Psoas muscle (tissue), 8 donors: ENCODE results near the gene HIRA. TPM values are rescaled to one million over a fixed set of nuclear protein-coding genes. Genes with fewer than 3 reads are reported as not detected.
A peak's percentile ranks its signal among the peaks of the same experiment; 100 is the strongest.
"Not testable (repeated sequence)": the region's sequence is repeated elsewhere in the genome, so short reads cannot be mapped to it uniquely, and the experiment has no call there.

Source experiments
- ATAC-seq, 4 donors: fragments of 200-7000 bp; cut with Tn5 transposase; one replicate each; pipeline ENCODE4 v1.9.1; 2020; ENCODE audit warnings: moderate library complexity in 3 of 4, mild to moderate bottlenecking in 2 of 4
- DNase-seq, 2 donors: peaks; one replicate each; pipeline ENCODE4 v3.0.0-alpha.2; 2020
- H3K27ac ChIP-seq: fragments of 200-600 bp; one replicate; pipeline ENCODE4 v1.8.0; 2022
- H3K27me3 ChIP-seq, 3 donors: fragments of 200-600 bp in 1 of 3; one replicate each; pipeline versions ENCODE4 v1.6.1 to v1.8.0; 2013 to 2022; ENCODE audit warnings: low read length in 2 of 3, mild to moderate bottlenecking in 2 of 3, moderate library complexity in 1 of 3; ENCODE audit not compliant: insufficient read depth in 3 of 3
- H3K36me3 ChIP-seq, 2 donors: fragments of 200-600 bp in 1 of 2; one replicate each; pipeline versions ENCODE4 v1.6.1 to v1.8.0; 2013 to 2022; ENCODE audit warnings: low read depth in 1 of 2, mild to moderate bottlenecking in 1 of 2, moderate library complexity in 1 of 2; ENCODE audit not compliant: insufficient read depth in 1 of 2
- H3K4me1 ChIP-seq: fragments of 200-600 bp; one replicate; pipeline ENCODE4 v1.8.0; 2022
- H3K4me3 ChIP-seq: fragments of 200-600 bp; one replicate; pipeline ENCODE4 v1.8.0; 2022; ENCODE audit warnings: mild to moderate bottlenecking
- H3K9me3 ChIP-seq: fragments of 200-600 bp; one replicate; pipeline ENCODE4 v1.8.0; 2022
- CTCF ChIP-seq: fragments of 200-600 bp; IDR thresholded peaks from one replicate; pipeline ENCODE4 v1.8.0; 2022; ENCODE audit warnings: antibody characterized with exemption
- WGBS, 3 donors: extraction: QIAGEN DNeasy Blood & Tissue Kit; methylation state at CpG; one replicate each; pipeline versions ENCODE4 v1.1.6 to v1.1.7; 2013; 5-methylcytosine and 5-hydroxymethylcytosine counted together
- intact Hi-C, 2 donors: fragments of 100-400 bp; cut with DNase I; formaldehyde crosslinking; loops; one replicate each; pipeline versions ENCODE4 v1.11.0 to v1.14.2; 2022
- polyA plus RNA-seq, 3 donors: library from polyadenylated mRNA; stranded (reverse); fragments of 200-250 nt; gene quantifications; one replicate each; pipeline ENCODE4 v1.2.3, GENCODE V29; 2013
- total RNA-seq, 4 donors: library from RNA; stranded (reverse); fragmentation: NEBNext Ultra II Directional in 2 of 4; extraction: Animal tissue kit (Norgen Biotek cat#: 25700) in 2 of 4; gene quantifications; one replicate each; pipeline versions ENCODE4 v1.2.1 to v1.2.4, GENCODE V29; 2021 to 2023
- donor health status: healthy with polysubstance abuse.
- donor health status: DM: no; HTN: no; CAD: no; lungs with moderate emphysema.
- donor health status: Bipolar disorder and iron deficiency.
- donor health status: healthy.
- donor health status: DM: yes; HTN: yes; CAD: no.
- donor health status: DM: no; HTN: no; CAD: no.
- donor health status: DM: no; HTN: no; CAD: no.
- donor health status: DM: yes; HTN: yes; CAD: no.

HIRA gene
- total and polyA plus RNA-seq, 7 donors = 12.3 to 32.7 (median 17.2) TPM

GRCh38 chr22:19329454-19329853 lies 102.1 kb downstream of the HIRA start:
- Histone ChIP-seq H3K4me1 (no peaks in the 10 kb centered on the region), H3K4me3 (no peak overlapping the region), H3K27me3 (no peaks in the 10 kb centered on the region), H3K36me3 (peaks cover 0 to 47% of the 10 kb centered on the region in 2 donors), H3K27ac (no peak overlapping the region), H3K9me3 (peaks cover 17% of the 10 kb centered on the region)
- no peak for TF ChIP-seq CTCF
- intact Hi-C loops = loop anchor here in 1 of 2 donors (10.0 kb wide), 1 partner anchor 45 kb away; no protein-coding TSS in a partner anchor
- ATAC-seq = peak in 3 of 4 donors; percentile 17 to 36 (median 29)
- DNase-seq = no peak
- 47 to 77% (median 53%) methylated on average over 3 of the region's 3 CpGs for WGBS, 3 donors

GRCh38 chr22:19325296-19325948 lies 106.1 kb downstream of the HIRA start:
- H3K4me3 ChIP-seq = no peak overlapping the region
- no peak for DNase-seq
- WGBS, 3 donors = 89 to 95% (median 95%) methylated on average over 5 of the region's 5 CpGs
- peak; percentile 30 to 67 (median 50) for ATAC-seq
- no peaks in the 10 kb centered on the region for H3K4me1 ChIP-seq
- peaks cover 0 to 20% of the 10 kb centered on the region in 2 donors for H3K36me3 ChIP-seq
- no peak for TF ChIP-seq CTCF
- H3K27me3 ChIP-seq = no peaks in the 10 kb centered on the region
- intact Hi-C loops = loop anchor here in 1 of 2 donors (10.0 kb wide), 1 partner anchor 49 kb away; no protein-coding TSS in a partner anchor
- H3K9me3 ChIP-seq = no peaks in the 10 kb centered on the region
- no peak overlapping the region for H3K27ac ChIP-seq

GRCh38 chr22:19323420-19323819 lies 108.1 kb downstream of the HIRA start:
- DNase-seq, H3K4me3 ChIP-seq, H3K27me3 ChIP-seq, ATAC-seq, H3K36me3 ChIP-seq, H3K27ac ChIP-seq, H3K4me1 ChIP-seq, H3K9me3 ChIP-seq: not testable (repeated sequence)
- intact Hi-C loops = loop anchor here in 1 of 2 donors (10.0 kb wide), 1 partner anchor 51 kb away; no protein-coding TSS in a partner anchor
- WGBS, 3 donors = 86 to 92% (median 88%) methylated on average over 6 of the region's 6 CpGs

- Histone ChIP-seq H3K4me1 (no peaks in the 10 kb centered on the region), H3K27ac (no peak overlapping the region), H3K9me3 (peaks cover 12% of the 10 kb centered on the region), H3K27me3 (no peaks in the 10 kb centered on the region), H3K4me3 (no peak overlapping the region), H3K36me3 (no peaks in the 10 kb centered on the region)
- DNase-seq = no peak
- intact Hi-C loops = loop anchor here in 1 of 2 donors (10.0 kb wide), 1 partner anchor 53 kb away; no protein-coding TSS in a partner anchor
- no peak for TF ChIP-seq CTCF
- 77 to 79% (median 77%) methylated on average over 2 of the region's 2 CpGs for WGBS, 3 donors
- no peak for ATAC-seq
Measured at GRCh38 chr22:19321757-19322156, 109.8 kb downstream of the HIRA start.

- not testable (repeated sequence) for DNase-seq, H3K27ac ChIP-seq, H3K27me3 ChIP-seq, H3K4me1 ChIP-seq, H3K36me3 ChIP-seq, H3K4me3 ChIP-seq, ATAC-seq
- WGBS, 3 donors = 90 to 96% (median 95%) methylated on average over 8 of the region's 8 CpGs
- intact Hi-C loops = loop anchor here in 1 of 2 donors (10.0 kb wide), 1 partner anchor 55 kb away; no protein-coding TSS in a partner anchor
- H3K9me3 ChIP-seq = peaks cover 16% of the 10 kb centered on the region
Measured at GRCh38 chr22:19320136-19320535, 111.4 kb downstream of the HIRA start.
